ENCODE measurements around the gene RALGDS.
A peak's percentile ranks its signal among the peaks of the same experiment; 100 is the strongest.

Gene RALGDS

GRCh38 chr9:133160742-133161546, 39.9 kb upstream of the RALGDS start:
- no peak overlapping the region for H3K27ac ChIP-seq
- TF ChIP-seq ZFX (IDR thresholded peaks at IDR 0.05; ENCODE audit: borderline replicate concordance), result no peak
- TF ChIP-seq CTCF (IDR thresholded peaks at IDR 0.05), result peak; percentile 81

GRCh38 chr9:133158695-133159094, 37.7 kb upstream of the RALGDS start:
- TF ChIP-seq ZFX (IDR thresholded peaks at IDR 0.05; ENCODE audit: borderline replicate concordance) (no peak), CTCF (IDR thresholded peaks at IDR 0.05) (no peak)
- no peak overlapping the region for H3K27ac ChIP-seq

GRCh38 chr9:133155156-133155555, 34.1 kb upstream of the RALGDS start:
- no peak overlapping the region for H3K27ac ChIP-seq
- TF ChIP-seq CTCF (IDR thresholded peaks at IDR 0.05) (no peak), ZFX (IDR thresholded peaks at IDR 0.05; ENCODE audit: borderline replicate concordance) (no peak)

- H3K27ac ChIP-seq, result no peak overlapping the region
- no peak for TF ChIP-seq ZFX (IDR thresholded peaks at IDR 0.05; ENCODE audit: borderline replicate concordance)
- no peak for TF ChIP-seq CTCF (IDR thresholded peaks at IDR 0.05)
Measured at GRCh38 chr9:133154097-133154989, 33.3 kb upstream of the RALGDS start.

- TF ChIP-seq ZFX (IDR thresholded peaks at IDR 0.05; ENCODE audit: borderline replicate concordance), result no peak
- no peak for TF ChIP-seq CTCF (IDR thresholded peaks at IDR 0.05)
- H3K27ac ChIP-seq, result no peak overlapping the region
Measured at GRCh38 chr9:133153227-133154096, 32.4 kb upstream of the RALGDS start.

GRCh38 chr9:133151601-133152525, 30.8 kb upstream of the RALGDS start:
- no peak overlapping the region for H3K27ac ChIP-seq
- no peak for TF ChIP-seq ZFX (IDR thresholded peaks at IDR 0.05; ENCODE audit: borderline replicate concordance)
- no peak for TF ChIP-seq CTCF (IDR thresholded peaks at IDR 0.05)
